Measurements from ENCODE around the gene SLIT3.

DNA sequence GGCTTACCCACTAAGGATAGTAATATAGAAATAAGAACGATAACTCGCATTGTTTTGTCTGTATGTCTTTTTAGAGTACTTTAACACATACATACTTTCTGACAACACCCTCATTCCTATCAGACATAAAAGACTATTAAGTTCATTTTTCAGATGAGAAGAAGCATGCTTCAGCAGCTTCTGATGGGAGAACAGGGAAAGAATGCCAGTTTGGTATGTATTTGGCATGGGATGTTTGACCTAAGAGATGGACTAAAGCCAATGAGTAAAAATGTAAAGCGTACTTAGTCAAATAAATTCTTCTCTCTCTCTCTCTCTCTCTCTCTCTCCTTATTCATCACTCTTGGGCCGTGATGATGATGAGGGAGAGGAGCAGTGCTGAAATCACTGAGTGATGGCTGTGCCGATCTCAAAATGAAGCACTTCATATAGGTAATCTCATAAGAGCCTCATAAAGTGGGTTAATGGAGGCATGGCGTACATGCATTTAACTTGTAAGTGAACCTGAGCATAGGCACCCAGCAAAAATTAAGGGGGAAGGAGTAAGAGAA is 71.5 kb downstream of the SLIT3 start:
- TF ChIP-seq FOXA1 (IDR thresholded peaks at IDR 0.05; ENCODE audit: borderline replicate concordance) (no peak), ZNF263 (CRISPR knock-in tag; IDR thresholded peaks at IDR 0.05; ENCODE audit: borderline replicate concordance) (no peak), ZC3H11A (IDR thresholded peaks at IDR 0.05; ENCODE audit: low read depth, low read length) (no peak), SP1 (CRISPR knock-in tag; IDR thresholded peaks at IDR 0.05) (no peak), POLR2A (conservative IDR thresholded peaks at IDR 0.05) (no peak), EP300 (IDR thresholded peaks at IDR 0.05; ENCODE audit: low read length) (no peak), TSC22D4 (tag; IDR thresholded peaks at IDR 0.05) (no peak)
- TF ChIP-seq, protein P1, sequence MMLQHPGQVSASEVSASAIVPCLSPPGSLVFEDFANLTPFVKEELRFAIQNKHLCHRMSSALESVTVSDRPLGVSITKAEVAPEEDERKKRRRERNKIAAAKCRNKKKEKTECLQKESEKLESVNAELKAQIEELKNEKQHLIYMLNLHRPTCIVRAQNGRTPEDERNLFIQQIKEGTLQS (IDR thresholded peaks at IDR 0.05) = no peak
- TF ChIP-seq, protein P1 (CRISPR knock-in tag; conservative IDR thresholded peaks at IDR 0.05) = no peak
- TF ChIP-seq, protein P2, sequence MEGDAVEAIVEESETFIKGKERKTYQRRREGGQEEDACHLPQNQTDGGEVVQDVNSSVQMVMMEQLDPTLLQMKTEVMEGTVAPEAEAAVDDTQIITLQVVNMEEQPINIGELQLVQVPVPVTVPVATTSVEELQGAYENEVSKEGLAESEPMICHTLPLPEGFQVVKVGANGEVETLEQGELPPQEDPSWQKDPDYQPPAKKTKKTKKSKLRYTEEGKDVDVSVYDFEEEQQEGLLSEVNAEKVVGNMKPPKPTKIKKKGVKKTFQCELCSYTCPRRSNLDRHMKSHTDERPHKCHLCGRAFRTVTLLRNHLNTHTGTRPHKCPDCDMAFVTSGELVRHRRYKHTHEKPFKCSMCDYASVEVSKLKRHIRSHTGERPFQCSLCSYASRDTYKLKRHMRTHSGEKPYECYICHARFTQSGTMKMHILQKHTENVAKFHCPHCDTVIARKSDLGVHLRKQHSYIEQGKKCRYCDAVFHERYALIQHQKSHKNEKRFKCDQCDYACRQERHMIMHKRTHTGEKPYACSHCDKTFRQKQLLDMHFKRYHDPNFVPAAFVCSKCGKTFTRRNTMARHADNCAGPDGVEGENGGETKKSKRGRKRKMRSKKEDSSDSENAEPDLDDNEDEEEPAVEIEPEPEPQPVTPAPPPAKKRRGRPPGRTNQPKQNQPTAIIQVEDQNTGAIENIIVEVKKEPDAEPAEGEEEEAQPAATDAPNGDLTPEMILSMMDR (IDR thresholded peaks at IDR 0.05 in 2 of 3, conservative IDR thresholded peaks at IDR 0.05 in 1 of 3; ENCODE audit: insufficient read depth in 2 of 3, low read depth in 1 of 3, low read length in 3 of 3) = no peak
